OCI-LY7 (cell line): ENCODE results near the gene ABI2. TPM values are rescaled to one million over a fixed set of nuclear protein-coding genes. Genes with fewer than 3 reads are reported as not detected.

Experiments
- BruUV-seq: library from RNA; stranded (reverse); fragments of 400-500 nt; replicated peaks from 2 replicates; lab custom pipeline; 2021; lab: Mats Ljungman, UMichigan
- CTCF ChIA-PET: fragments of 300-600 bp; sonication (Branson Sonifier 250); formaldehyde crosslinking; loops from one replicate; lab custom pipeline; 2022; ENCODE audit warnings: antibody characterized with exemption; ENCODE audit not compliant: unreplicated experiment; lab: Charles Lee
- POLR2A ChIA-PET: fragments of 300-600 bp; sonication (Branson Sonifier 250); formaldehyde crosslinking; loops from one replicate; lab custom pipeline; 2022; ENCODE audit warnings: antibody characterized with exemption; lab: Charles Lee
- DNase-seq: peaks from one replicate; pipeline ENCODE4 v3.0.0-alpha.2; 2015; ENCODE audit warnings: low spot score
- H2AFZ ChIP-seq: fragments of 200-600 bp; sonication (generic), shearing (Covaris generic); 2 replicates; pipeline ENCODE4 v1.6.1; 2014; ENCODE audit warnings: mild to moderate bottlenecking, antibody characterized with exemption, low read length, moderate library complexity
- H3K27ac ChIP-seq: fragments of 200-600 bp; sonication (generic); 2 replicates; pipeline ENCODE4 v1.5.1; 2014; ENCODE audit warnings: mixed run types, low read depth, mild to moderate bottlenecking, moderate library complexity, low read length, inconsistent platforms; ENCODE audit not compliant: poor library complexity, severe bottlenecking
- H3K36me3 ChIP-seq: fragments of 200-600 bp; sonication (generic); 2 replicates; pipeline ENCODE4 v1.6.1; 2014; ENCODE audit warnings: mild to moderate bottlenecking, antibody characterized with exemption, low read length, moderate library complexity, mixed read lengths; ENCODE audit not compliant: insufficient read depth
- H3K4me1 ChIP-seq: fragments of 200-600 bp; sonication (generic); 2 replicates; pipeline ENCODE4 v1.5.1; 2014; ENCODE audit warnings: mild to moderate bottlenecking, low read length; ENCODE audit not compliant: insufficient read depth, poor library complexity, severe bottlenecking
- H3K4me2 ChIP-seq: fragments of 200-600 bp; sonication (generic); 2 replicates; pipeline ENCODE4 v1.6.1; 2014; ENCODE audit warnings: mild to moderate bottlenecking, low read length
- H3K4me3 ChIP-seq: fragments of 200-600 bp; sonication (generic); 2 replicates; pipeline ENCODE4 v1.5.1; 2014; ENCODE audit warnings: mild to moderate bottlenecking, low read depth, low read length; ENCODE audit not compliant: poor library complexity, severe bottlenecking
- H3K79me2 ChIP-seq: fragments of 200-600 bp; sonication (generic); 2 replicates; pipeline ENCODE4 v1.6.1; 2016; ENCODE audit warnings: low read depth, mild to moderate bottlenecking, low read length, moderate library complexity, mixed read lengths; ENCODE audit not compliant: insufficient read depth
- H3K9me2 ChIP-seq: fragments of 200-600 bp; sonication (generic); 2 replicates; pipeline ENCODE4 v1.6.1; 2016; ENCODE audit warnings: mild to moderate bottlenecking, low read length, mixed read lengths; ENCODE audit not compliant: insufficient read depth
- H3K9me3 ChIP-seq: fragments of 200-600 bp; sonication (generic); 2 replicates; pipeline ENCODE4 v1.6.1; 2014; ENCODE audit warnings: mild to moderate bottlenecking, mixed run types, low read length, mixed read lengths
- H4K20me1 ChIP-seq: fragments of 200-600 bp; sonication (generic); 2 replicates; pipeline ENCODE4 v1.6.1; 2014; ENCODE audit warnings: mild to moderate bottlenecking, antibody characterized with exemption, low read length, moderate library complexity, mixed read lengths; ENCODE audit not compliant: insufficient read depth
- CTCF ChIP-seq: fragments of 200-600 bp; sonication (generic); conservative IDR thresholded peaks from 2 replicates; pipeline ENCODE4 v1.5.1; 2014; ENCODE audit warnings: mild to moderate bottlenecking, antibody characterized with exemption, low read length, moderate library complexity, mixed read lengths
- EZH2phosphoT487 ChIP-seq: fragments of 200-600 bp; sonication (generic); IDR thresholded peaks from 2 replicates; pipeline ENCODE4 v1.6.1; 2018; ENCODE audit warnings: low read depth, borderline replicate concordance, mild to moderate bottlenecking, mixed run types, antibody characterized with exemption, low read length, moderate library complexity, mixed read lengths
- intact Hi-C: fragments of 100-400 bp; cut with micrococcal nuclease; formaldehyde crosslinking; loops from one replicate; pipeline ENCODE4 v1.10.0; 2022; ENCODE audit not compliant: unreplicated experiment
- total RNA-seq, 2 experiments: library from RNA; depleted of rRNA in 1 of 2; stranded (reverse); fragments of >200 nt in 1 of 2; shearing (Covaris generic) in 1 of 2; gene quantifications; 2 replicates each; pipeline ENCODE4 v1.2.3, GENCODE V29; 2014 to 2022

The ABI2 gene
- total RNA-seq, 2 experiments from 2014 or later = 37.9 to 64.6 TPM

GRCh38 chr2:203450561-203450960 lies 122.4 kb downstream of the ABI2 start:
- no peaks in the 10 kb centered on the region for H4K20me1 ChIP-seq
- intact Hi-C loops = loop anchor here (5.0 kb wide), 3 partner anchors 213 to 878 kb away; partner anchors contain the start of gene CYP20A1
- TF ChIP-seq EZH2phosphoT487 (no peak), CTCF (no peak)

DNA sequence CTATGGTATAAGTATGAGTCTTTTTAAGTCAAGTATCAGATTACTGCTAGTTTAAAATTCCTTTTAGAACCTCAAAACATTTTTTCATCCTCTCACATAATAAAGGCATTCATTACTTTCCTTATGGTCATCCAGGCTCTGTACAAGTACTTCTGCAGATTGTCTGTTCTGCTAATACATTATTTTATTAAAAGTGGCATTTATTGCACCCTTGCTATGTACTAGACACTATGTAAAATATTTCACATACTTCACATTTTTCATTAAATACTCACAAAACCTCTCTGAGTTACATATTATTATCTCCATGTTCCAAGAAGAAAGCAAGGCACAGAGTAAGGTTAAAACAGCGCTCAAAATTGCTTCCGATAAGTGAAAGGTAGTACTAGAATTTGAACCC lies 122.8 kb downstream of the ABI2 start:
- intact Hi-C loops = loop anchor here (5.0 kb wide), 3 partner anchors 214 to 879 kb away; partner anchors contain the start of gene CYP20A1
- Histone ChIP-seq H3K27ac (no peak overlapping the region), H3K4me3 (no peak overlapping the region), H3K9me2 (no peaks in the 10 kb centered on the region), H2AFZ (no peak overlapping the region), H3K4me2 (no peak overlapping the region), H3K36me3 (peaks cover 85% of the 10 kb centered on the region), H3K9me3 (no peaks in the 10 kb centered on the region), H4K20me1 (no peaks in the 10 kb centered on the region), H3K4me1 (no peaks in the 10 kb centered on the region), H3K79me2 (no peaks in the 10 kb centered on the region)
- BruUV-seq = no TSS peak
- TF ChIP-seq CTCF (no peak), EZH2phosphoT487 (no peak)
- ChIA-PET CTCF (no interaction called here), POLR2A (no interaction called here)
- no peak for DNase-seq

More at GRCh38 chr2:203450561-203450960, 122.4 kb downstream of the ABI2 start:
- H3K4me3 ChIP-seq = no peak overlapping the region
- ChIA-PET POLR2A (interaction anchor here (0.7 to 1.2 kb wide), 6 partner anchors 11 to 623 kb away, joined by 3 to 4 read pairs (median 3); no protein-coding TSS in a partner anchor), CTCF (no interaction called here)
- H3K4me2 ChIP-seq = no peak overlapping the region
- no TSS peak for BruUV-seq
- H3K79me2 ChIP-seq = no peaks in the 10 kb centered on the region
- H3K9me3 ChIP-seq = no peaks in the 10 kb centered on the region
- H2AFZ ChIP-seq = no peak overlapping the region
- no peak overlapping the region for H3K27ac ChIP-seq
- H3K4me1 ChIP-seq = no peaks in the 10 kb centered on the region
- H3K9me2 ChIP-seq = no peaks in the 10 kb centered on the region
- DNase-seq = no peak
- H3K36me3 ChIP-seq = peaks cover 85% of the 10 kb centered on the region

DNA sequence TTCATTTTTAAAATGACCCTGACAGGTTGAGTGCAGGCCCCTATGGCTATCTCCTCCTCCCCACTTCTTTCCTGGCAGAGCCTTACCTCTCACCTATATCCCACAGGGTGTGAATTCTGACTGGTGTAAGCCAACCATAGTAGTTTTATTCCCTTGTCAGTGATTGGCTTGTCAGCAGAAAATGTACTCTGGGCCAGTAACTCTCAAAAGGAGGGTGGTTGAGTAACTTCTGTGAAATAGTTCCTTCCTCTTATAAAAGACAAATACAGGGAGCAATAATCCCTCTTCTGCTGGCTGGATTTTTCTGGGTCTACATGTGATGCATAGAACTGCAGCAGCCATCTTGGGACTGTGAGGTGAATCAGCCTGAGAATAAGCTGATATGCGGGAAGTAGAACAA lies 123.5 kb downstream of the ABI2 start:
- Histone ChIP-seq H2AFZ (no peak overlapping the region), H3K27ac (no peak overlapping the region), H3K4me3 (no peak overlapping the region), H4K20me1 (no peaks in the 10 kb centered on the region), H3K9me3 (no peaks in the 10 kb centered on the region), H3K4me2 (no peak overlapping the region), H3K79me2 (no peaks in the 10 kb centered on the region), H3K4me1 (no peaks in the 10 kb centered on the region), H3K9me2 (no peaks in the 10 kb centered on the region), H3K36me3 (peaks cover 84% of the 10 kb centered on the region)
- BruUV-seq = no TSS peak
- intact Hi-C loops = loop anchor here (5.0 kb wide), 3 partner anchors 214 to 879 kb away; partner anchors contain the start of gene CYP20A1
- ChIA-PET CTCF (no interaction called here), POLR2A (no interaction called here)
- TF ChIP-seq CTCF (no peak), EZH2phosphoT487 (no peak)
- DNase-seq = no peak
